ENCODE data around the gene FOXO3B.
"Not testable (repeated sequence)": the region's sequence is repeated elsewhere in the genome, so short reads cannot be mapped to it uniquely, and the experiment has no call there.

FOXO3B gene

DNA sequence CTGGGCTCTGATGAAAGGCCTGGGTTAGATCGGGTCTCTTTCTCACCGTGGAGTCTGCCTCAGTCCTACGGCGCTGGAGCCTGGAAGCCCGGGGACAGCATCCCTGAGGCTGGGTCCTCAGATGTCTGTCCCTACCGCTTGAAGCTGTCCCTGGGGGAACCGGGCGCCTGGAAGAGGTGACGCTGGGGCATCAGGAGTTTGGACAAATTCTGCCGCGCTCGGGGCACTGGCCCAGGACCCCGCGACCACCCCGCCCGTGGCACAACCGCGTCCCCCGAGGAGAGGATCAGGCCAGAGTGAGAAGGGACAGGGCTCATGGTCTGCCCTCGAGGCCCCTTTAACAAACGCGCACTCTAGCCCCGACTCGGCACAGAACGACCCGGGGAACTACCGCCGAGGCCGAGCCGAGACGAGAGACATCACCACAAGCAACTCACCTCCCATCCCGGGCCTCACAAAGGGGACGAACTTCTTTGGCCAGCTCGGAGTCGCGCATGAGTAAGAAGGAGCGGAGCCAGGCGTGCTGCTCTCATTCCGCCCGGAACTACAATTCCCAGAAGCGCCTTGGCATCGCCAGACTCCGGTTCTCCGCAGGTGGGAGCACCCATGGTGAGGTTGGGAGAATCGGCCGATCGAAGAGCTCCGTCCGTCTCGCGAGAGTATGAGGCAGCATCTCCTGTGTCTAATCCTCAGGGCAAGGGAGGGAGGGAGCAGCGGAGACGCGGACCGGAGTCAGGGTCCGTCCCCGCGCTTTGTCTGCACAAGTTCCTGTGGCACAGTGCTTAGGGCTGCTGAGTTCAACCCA lies at the start of gene FOXO3B:
FOXO3B (minus strand) TSS at position 548 of the 805 bp plus-strand sequence. CDS start 663 bp downstream, outside the sequence.
- DNase-seq (ENCODE audit: low read depth), result not testable (repeated sequence)

DNA sequence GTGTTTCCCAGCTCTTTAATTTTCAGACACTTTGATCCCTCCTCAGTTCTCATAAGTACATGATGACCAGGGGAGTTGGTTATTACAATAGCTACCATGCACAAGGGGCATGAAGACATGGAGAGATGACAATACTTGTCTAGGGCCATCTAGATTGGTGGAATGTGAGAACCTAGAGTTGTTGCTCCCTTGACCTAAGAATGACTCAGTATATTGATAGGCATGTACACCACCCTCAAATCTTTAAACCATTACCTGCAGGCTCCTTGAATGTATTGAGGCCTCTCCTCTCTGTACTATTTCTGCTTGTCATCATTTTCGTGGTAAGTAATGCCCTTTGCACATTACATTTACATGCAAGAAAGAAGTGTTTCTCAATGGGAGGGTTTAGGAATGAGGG lies 41.4 kb upstream of the FOXO3B start:
- DNase-seq (ENCODE audit: low read depth), result not testable (repeated sequence)

DNA sequence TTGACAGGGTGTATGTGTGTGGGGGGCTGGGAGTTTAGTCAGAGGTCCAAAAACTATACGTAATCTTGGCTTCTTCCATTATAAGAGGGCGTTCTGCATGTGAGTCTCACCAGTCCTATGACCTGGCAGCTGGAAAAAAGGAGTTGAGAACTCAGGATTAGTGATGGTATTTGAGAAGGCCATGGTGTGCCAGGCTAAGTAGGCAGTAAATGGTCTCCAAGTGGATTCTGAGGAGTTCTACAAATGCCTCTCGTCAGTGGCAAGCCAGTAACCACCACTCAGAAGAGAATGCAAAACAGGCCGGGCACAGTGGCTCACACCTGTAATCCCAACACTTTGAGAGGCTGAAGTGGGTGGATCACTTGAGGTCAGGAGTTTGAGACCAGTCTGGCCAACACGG lies 40.5 kb upstream of the FOXO3B start:
- not testable (repeated sequence) for DNase-seq (ENCODE audit: low read depth)

DNA sequence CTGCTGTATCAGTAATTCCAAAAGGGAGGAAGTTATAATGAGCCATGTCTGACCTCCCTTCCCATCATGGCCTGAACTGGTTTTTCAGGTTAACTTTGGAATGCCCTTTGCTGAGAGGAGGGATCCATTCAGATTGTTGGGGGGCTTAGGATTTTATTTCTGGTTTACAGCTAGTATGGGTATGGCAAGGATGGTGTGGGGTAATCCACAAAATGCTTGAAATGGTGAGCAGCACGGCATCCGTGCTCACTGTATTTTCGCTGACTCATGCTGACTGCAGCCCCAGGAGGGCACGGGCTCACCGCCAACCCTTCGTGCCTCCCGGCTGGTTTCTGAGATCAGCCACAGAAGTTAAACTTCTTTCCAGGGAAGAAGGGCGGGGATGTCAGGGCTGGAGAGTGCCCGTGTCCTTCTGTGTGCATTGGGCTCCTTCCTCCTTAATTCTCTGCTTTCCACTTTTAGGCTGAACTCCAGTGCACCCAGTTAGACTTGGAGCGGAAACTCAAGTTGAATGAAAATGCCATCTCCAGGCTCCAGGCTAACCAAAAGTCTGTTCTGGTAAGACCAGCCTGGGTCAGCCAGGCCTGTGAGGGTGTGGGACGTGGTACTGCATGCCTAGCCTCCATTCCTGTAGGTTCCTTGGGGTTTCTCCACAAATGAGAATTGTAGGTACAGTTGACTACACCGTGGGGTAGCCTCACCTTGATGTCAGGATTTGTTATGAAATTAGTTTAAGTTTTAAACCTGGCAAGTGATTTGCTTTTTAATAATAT lies 39.8 kb upstream of the FOXO3B start:
- not testable (repeated sequence) for DNase-seq (ENCODE audit: low read depth)

DNA sequence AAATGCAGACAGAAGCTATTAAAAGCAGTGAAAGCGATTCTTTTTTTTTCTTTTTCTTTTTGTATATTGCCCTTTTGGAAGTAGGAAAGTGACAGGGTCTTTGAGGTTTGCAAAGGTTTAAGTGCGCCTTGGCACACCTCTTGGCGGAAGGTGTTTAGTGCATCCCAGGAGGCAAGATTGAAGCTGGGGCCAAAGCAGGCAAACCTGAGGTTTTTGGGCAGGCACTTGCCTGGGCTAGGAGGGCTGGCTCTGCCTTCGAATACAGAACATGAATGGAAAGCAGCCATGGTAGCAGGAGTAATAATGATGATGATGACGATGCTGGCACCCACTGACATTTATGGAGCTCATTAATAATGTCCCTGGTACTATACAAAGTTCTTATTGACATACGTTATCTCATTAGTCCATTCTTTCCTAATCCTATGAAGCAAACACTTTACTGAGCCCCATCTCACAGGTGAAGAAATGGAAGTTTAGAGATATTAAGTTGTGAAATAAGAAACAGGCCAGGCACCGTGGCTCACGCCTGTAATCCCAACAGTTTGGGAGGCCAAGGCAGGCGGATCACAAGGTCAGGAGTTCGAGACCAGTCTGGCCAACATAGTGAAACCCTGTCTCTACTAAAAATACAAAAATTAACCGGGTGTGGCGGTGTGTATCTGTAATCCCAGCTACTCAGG lies 37.5 kb upstream of the FOXO3B start:
- DNase-seq (ENCODE audit: low read depth), result not testable (repeated sequence)

DNA sequence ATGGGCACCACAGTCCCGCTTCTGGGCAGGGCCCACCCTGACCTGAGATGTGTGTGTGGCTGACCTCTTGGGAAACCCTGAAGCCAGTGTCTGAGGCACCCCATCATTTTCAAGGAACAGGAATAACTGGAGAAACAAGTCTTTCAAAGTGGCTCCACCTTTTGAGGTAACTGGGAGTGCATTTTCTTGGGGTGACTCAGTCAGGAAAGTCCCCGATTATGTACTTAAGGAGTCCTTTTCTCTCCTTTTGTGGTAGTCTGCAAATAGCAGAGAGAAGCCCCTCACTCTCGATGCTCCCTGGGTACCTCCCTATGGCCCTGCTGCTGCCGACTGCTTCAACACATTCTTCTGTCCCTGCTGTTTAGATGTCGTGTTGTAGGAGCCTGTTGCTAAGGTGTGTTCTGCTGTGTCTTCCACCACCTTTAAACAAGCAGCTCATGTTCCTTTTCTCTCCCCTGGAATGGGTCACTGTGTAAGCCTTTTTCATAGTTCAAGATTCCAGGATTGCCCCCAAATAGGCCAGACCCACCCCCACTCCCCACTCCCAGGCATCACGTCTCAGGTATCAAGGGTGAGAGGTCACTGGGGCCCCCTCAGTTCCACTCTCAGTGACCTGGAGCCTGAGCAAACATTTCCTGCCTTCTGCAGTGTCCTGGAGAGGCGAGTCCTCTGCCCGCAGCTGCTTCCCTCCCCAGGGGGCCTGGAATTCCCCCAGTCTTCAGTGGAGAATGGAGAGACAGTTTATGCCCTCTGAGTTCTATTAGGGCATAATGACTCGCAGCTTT lies 36.7 kb upstream of the FOXO3B start:
- DNase-seq (ENCODE audit: low read depth), result not testable (repeated sequence)

DNA sequence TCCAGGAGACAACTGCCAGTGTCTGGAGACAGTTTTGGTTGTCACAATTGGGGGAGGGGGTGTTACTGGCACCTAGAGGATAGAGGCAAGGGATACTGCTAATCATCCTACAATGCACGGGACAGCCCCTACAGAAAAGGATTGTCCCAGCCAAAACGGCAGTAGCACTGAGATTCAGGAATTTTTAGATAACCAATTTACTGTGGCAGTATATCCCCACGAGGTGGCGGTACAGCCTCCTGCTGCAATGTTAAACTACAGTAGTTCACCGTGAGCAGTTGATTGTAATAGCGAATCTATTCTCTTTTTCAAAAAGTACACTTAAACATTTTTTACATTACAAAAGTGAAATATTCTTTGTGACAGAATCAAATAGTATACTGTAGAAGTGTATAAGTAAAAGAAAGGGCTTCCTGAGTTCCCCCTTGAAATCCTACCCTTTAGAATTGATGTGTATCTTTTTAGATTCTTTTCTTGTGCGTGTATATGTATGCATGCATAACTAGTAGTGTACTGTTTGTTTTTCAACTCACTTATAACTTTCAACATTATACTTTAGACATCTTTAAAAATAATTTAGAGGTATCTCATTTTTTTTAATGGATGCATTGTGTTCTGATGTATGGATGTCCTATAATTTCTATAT lies 30.4 kb upstream of the FOXO3B start:
- DNase-seq (ENCODE audit: low read depth), result not testable (repeated sequence)

DNA sequence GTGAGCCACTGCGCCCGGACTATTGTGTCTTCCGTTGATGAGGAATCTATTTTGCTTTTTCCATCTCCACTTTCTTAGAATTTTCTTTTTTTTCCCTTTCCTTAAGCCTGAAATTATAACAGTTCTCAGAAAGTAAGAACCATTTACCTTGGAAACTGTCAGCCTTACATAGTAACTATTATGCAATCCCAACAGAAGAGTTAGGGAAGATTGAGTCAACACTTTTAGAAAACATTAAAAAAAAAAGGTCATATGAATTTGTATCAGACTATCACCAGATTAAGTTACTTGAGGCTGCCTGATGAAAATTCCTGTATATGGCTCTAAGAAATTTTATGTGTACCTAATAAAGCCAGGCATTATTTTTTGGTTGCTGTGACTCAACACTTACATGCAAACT lies 26.1 kb upstream of the FOXO3B start:
- not testable (repeated sequence) for DNase-seq (ENCODE audit: low read depth)

DNA sequence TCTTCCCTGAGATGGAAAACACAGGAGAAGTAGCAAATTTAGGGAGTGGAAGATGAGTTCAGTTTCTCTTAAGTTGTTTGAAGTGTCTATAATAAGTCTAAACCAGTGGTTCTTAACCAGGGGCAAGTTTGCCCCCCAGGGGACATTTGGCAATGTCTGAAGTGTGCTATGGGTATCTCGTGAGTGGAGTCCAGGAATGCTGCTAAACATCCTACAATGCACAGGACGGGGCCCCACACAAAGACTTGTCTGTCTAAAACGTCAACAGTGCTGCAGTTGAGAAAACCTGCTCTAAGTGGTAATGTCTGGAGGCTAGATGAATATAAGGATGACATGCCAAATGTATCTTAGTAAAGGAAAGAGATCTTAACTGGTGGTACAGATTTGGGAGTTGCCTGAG lies 23.8 kb upstream of the FOXO3B start:
- not testable (repeated sequence) for DNase-seq (ENCODE audit: low read depth)

DNA sequence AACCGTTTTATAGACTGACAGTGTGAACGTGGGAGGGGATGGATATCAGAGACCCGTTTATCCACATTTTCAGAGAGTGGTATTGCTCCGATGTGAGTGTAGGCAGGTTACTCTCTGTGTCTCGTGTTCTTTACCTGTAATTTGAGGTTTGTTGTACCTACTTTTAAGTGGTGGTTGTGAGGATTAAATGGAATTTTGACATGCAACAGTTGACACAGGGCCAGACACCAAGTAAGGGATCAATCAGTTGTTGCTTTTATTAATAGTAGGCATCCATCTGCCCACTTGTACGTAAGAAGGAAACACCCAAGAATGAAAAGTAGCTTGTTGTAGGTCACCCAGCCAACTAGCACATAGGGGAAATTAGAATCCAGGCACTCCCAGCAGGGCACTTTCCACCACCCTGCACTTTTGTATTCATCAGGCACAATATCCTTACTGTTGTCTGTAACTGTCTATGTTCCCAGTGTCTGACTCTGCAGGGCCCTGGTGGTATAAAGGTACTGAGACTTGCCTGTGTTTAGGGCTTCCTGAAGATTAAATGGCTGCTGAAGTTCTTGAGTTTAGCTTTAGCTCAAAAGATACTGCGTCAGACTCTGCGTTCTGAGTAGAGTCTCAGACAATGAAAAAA lies 16.5 kb upstream of the FOXO3B start:
- not testable (repeated sequence) for DNase-seq (ENCODE audit: low read depth)

DNA sequence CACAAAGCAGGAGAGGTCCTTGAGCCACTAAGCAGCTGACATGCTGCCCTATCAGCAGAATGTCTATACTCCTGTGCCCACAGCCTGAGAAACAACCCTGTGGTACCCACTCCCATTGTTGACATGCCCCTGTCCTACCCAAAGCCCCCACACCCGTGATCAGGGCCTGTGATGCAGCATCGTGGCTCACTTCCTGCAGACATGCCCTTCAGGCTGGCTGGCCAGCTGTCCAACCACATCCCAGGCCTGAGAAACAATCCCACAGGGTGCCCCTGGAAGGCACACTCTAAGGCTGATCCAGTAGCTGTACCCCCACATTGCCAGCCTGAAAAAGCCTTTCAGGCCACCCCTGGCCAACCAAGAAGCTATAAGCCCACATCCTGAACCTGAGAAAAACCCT lies 13.0 kb upstream of the FOXO3B start:
- DNase-seq (ENCODE audit: low read depth), result not testable (repeated sequence)

DNA sequence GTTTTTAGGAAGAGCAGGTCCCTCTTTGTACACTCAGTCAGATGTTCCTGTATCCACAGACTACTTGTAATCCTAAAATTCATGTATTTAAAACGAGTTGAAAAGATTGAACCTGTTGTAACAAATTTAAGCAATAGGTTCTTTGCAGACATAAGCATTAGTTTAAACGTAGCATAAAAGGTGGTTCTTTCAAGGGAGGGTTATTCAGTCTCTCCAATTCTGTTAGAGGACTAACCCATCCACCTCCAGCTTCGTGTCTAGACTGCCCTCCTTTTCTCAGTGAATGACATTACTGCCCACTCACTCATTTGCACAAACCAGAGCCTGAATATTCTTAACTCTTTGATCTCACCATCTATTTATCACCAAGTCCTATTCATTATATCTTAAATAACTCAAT lies 554 bp upstream of the FOXO3B start:
- DNase-seq (ENCODE audit: low read depth), result not testable (repeated sequence)

DNA sequence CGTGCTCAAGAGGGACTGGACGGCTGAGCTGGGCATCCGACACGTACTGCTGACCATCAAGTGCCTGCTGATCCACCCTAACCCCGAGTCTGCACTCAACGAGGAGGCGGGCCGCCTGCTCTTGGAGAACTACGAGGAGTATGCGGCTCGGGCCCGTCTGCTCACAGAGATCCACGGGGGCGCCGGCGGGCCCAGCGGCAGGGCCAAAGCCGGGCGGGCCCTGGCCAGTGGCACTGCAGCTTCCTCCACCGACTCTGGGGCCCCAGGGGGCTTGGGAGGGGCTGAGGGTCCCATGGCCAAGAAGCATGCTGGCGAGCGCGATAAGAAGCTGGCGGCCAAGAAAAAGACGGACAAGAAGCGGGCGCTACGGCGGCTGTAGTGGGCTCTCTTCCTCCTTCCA lies 4.7 kb downstream of the FOXO3B start:
- not testable (repeated sequence) for DNase-seq (ENCODE audit: low read depth)

DNA sequence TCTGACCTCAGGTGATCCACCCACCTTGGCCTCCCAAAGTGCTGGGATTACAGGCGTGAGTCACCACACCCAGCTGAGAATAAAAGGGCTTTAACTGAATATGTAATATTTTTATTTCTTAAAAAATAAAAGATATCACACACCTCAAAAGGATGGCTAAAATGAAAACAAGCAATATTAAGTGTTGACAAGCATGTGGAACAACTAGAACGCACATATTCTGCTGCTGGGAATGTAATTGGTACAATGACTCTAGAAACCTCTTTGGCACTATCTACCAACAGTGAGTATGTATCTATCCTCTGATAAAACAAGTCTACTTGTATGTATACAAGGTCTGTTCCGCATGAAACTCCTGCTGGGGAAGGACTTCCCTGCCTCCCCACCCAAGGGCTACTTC lies 5.2 kb downstream of the FOXO3B start:
- not testable (repeated sequence) for DNase-seq (ENCODE audit: low read depth)

DNA sequence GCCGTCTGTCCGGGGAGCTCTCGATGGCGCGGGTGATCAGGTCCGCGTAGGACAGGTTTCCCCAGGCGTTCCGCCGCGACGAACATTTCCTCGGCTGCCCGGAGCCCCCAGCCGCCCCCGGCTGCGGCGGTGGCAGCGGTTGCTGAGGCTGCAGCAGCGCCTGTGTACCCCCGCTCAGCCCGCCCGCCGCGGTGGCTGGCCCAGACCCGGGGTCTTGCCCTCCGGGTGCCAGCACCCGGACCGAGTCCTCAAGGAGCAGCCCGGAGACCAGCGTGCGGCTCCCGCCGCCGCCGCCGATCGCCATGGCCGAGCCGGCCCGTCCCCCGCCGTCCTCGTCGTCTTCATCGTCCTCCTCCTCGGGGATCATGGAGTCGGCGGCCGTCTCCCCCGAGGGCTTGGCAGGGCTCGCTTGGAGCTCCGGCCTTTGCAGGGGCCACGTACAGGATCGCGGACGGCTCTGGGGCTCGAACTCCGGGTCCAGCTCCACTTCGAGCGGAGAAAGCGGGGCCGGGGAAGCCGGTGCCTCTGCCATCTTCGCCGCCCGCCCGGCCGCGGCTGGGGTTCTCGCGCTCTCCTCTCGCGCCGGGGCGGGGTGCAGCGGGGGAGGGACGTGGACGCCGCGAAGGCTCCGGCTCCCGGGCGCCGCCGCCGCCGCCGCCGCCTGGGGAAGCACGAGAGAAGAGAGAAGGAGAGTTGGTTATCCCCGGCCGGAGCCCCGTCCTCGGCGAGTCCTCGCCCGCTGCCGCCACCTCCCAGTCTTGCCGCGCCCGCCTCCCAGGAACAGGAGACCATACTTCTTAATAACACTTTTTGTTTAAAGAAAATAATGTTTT lies 9.5 kb downstream of the FOXO3B start:
- not testable (repeated sequence) for DNase-seq (ENCODE audit: low read depth)

DNA sequence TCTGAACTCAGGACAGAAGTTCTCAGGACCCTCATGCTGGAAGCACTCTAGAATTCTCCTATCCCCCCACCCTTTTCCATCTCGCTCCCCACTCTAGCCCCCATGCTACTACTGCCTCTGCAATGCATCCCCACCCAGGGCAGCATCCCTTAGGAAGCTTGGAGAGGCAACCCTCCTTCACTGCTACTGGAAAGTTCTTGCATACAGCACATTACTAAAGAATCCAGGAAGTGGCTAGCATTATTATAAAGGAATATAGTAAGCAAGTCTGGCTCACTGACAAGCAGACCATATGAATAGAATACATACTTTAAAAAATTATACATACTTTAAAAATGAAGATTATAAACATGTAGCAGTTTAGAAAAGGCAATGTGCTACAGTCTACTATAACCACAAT lies 13.5 kb downstream of the FOXO3B start:
- DNase-seq (ENCODE audit: low read depth), result not testable (repeated sequence)

DNA sequence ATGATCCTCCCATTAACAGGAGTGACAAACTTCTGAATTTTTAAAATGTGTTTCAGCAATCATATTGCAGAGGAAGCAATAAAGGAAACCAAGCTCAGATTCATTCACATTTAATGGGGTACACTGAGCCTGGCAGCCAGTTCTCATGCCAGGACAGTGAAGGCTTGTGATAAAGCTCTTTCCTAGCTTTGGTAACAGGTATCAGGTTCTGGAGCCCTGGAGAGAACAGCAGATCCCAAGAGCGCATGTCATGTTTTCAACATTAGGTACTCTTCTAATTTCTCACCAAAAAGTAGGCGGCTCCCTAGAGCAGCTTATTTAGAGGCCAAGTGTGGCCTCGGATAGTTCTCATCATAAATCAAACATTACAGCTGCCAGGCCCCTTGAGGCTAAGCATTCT lies 14.6 kb downstream of the FOXO3B start:
- not testable (repeated sequence) for DNase-seq (ENCODE audit: low read depth)

DNA sequence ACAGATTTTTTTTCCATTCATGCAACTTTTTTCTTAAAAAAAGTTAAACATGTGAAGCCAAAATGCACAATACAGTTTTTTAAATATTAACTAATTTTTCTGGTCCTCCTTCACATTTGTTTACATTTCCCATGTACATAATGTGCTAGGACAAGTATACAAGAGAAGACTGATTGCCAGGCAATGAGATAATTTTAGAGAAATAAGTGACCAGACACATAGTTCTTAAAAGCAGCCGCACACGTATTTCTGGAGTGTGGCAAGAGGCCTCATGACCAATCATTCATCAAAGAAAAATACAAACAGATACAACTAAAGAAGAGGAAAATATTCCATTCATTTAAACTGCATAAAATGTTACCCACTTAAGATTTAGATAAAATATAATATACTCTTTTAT lies 15.8 kb downstream of the FOXO3B start:
- not testable (repeated sequence) for DNase-seq (ENCODE audit: low read depth)

DNA sequence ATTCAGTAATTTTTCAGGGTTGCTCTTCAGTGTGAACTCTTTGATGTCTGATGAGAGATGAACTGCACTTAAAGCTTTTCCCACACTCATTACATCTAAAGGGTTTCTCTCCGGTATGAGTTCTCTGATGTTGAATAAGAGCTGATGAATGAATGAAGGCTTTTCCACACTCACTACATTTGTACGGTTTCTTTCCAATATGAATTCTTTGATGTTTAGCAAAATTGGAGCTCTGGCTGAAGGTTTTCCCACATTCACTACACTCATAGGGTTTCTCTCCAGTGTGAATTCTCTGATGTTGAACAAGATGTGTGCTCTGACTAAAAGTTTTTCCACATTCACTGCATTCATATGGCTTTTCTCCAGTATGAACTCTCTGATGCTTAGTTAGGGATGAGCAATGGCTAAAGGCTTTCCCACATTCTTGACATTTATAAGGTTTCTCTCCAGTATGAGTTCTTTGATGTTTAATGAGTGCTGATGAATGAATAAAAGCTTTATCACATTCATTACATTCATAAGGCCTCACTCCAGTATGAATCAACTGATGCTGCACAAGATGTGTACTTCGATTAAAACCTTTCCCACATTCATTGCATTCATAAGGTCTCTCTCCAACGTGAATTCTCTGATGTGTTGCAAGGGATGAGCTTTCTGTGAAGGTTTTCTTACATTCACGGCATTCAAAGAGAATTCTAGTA lies 20.0 kb downstream of the FOXO3B start:
- DNase-seq (ENCODE audit: low read depth), result not testable (repeated sequence)
